GM18499 (cell line): ENCODE results near the gene SUGP1.
"Not testable (repeated sequence)": the region's sequence is repeated elsewhere in the genome, so short reads cannot be mapped to it uniquely, and the experiment has no call there.

Experiments
- ATAC-seq: cut with Tn5 transposase; IDR thresholded peaks from one replicate; pipeline ENCODE4 v1.9.1; 2021; ENCODE audit warnings: moderate number of reproducible peaks; ENCODE audit not compliant: insufficient read depth, unreplicated experiment

Gene SUGP1

DNA sequence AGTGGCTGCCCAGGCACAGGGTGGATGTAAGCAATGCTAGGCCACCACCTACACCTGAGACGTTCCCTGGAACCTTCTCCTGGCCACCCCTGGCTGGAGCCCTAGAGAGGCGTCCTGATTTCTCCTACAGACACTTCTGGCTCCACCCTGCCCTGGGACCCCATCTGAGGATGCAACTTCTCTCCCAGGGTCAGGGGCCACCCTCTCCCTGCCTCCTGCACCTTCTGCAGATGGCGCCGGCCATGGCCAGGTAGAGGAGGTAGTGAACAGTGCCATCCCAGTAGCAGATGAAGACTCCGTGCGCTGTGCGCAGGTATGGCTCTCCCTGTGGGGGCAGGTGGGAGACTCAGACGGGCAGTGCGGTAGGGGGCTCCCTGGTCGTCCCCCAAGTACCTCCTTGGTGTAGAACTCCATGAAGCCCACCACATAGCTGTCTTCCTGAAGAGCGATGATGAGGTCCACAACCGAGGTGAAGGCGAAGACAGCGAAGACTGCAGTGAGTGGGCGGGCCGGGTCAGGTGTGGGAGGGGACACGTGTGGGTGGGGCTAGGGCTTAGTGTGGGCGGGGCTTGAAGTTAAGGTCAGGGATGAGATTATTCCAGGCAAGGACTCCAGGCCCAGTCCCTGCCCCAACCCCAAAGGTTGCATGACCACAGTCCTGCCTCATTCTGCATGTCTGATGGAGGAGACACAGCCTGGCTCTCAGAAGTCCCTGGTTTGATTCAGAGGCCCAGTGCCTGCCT lies 50.2 kb downstream of the SUGP1 start:
- ATAC-seq = no peak

DNA sequence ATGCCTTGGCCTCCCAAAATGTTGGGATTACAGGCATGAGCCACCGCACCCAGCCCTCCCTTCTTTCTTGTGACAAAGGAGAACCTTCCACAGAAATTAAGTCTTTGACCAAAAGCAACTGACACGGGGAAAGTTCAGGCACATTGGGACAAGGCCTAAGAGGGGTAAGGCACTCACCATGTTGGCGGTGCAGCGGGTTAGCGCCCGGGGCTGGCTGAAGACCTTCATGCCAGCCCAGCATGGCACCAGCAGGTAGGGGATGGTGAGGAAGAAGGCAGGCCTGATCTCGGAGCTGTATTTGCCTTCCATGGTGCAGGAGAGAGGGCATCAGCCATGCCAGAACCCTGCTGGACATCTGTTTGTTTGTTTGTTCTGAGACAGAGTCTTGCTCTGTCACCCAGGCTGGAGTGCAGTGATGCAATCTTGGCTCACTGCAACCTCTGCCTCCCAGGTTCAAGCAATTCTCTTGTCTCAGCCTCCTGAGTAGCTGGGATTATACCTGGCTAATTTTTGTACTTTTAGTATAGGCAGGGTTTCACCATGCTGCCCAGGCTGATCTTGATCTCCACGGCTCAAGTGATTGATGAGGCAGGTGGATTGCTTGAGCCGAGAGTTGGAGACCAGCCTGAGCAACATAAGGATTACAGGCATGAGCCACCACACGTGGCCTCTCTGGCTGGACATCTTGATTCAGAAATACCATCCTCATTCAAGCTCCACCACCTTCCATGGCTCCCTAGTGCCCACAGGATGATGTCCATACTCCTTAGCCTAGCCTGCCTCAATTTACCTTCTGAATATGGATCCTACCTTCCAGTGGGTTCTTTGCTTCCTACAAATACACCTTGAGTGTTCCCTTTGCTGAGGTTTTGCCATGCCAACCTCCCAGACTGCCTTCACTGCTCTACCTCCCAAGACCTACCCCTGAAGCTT lies 51.6 kb downstream of the SUGP1 start:
- no peak for ATAC-seq

DNA sequence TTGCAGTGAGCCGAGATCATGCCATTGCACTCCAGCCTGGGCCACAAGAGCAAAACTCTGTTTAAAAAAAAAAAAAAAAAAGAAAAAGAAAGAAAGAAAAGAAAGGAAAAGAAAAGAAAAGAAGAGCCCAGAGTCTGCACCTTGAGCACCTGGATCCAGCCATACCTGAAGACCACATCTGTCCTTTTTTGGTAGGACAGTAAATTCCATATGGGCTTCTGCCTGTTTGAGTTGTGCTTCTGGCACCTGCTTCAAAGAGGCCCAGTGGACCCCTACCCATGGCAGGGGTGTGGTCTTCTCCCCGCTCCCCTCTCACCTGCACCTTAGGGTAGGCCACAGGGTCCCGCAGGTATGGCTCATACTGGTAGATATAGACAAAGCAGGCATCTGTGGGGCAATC lies 53.0 kb downstream of the SUGP1 start:
- ATAC-seq = no peak

DNA sequence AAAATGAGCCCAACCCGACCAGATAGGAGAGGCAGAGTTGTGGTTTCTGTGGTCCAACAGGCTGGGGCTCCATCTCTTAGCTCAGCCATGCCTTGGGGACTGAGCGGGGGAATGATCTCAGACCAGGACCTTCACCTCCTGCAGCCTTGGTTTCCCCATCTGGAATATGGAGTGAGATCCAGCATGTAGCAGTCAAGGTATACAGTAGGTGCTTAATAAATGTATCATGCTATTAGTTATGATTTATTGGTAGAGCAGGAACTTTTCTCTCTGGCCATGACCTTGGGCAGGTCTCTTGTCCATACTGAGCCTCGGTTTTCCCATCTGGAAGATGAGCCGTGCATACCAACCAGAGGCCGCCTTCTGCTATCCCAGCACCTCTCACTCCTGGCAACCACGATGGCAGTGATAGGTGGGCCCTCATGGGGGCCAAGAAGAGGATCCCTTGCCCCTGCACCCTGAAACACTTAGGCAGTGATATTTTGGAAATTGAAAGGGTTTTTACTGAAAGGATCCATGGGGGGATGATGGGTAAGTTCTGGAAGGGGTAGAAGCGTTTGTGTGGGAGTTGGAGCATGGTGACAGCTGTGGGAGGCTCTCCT lies 56.3 kb downstream of the SUGP1 start:
- ATAC-seq = no peak

DNA sequence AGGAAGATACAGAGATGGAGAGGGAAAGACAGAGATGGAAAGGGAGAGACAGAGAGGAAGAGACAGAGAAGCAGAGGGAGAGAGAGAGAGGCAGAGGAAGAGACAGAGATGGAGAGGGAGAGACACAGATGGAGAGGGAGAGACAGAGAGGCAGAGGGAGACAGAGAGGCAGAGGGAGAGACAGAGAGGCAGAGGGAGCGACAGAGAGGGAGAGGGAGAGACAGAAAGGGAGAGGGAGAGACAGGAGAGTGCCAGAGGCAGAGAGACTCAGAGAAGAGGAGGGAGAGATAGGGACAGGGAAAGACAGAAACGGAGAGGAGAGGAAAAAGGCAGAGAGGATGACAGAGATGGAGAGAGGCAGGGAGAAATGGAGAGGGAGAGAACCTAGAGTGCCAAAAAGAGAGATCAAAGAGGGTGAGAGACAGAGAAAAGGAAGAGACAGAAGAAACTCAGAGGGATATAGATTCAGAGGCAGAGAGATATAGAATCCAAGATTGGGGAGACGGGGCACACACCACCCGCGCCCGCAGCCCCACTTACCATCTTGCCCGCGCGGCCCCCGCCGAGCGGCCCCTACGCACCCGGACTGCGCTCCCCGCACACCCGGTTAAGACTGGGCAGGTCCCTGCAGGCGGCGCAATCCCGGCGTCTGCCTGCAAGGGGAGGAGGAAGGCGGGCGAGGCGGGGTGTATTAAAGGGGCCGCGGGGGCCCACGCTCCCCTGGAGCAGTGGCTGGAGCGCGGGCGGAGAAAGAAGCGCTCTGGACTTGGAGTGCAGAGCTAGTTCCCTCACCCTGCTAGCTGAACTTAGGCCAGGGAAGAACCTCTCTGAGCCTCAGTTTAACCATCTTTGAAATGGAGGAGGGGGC lies 57.9 kb downstream of the SUGP1 start:
- ATAC-seq = no peak

DNA sequence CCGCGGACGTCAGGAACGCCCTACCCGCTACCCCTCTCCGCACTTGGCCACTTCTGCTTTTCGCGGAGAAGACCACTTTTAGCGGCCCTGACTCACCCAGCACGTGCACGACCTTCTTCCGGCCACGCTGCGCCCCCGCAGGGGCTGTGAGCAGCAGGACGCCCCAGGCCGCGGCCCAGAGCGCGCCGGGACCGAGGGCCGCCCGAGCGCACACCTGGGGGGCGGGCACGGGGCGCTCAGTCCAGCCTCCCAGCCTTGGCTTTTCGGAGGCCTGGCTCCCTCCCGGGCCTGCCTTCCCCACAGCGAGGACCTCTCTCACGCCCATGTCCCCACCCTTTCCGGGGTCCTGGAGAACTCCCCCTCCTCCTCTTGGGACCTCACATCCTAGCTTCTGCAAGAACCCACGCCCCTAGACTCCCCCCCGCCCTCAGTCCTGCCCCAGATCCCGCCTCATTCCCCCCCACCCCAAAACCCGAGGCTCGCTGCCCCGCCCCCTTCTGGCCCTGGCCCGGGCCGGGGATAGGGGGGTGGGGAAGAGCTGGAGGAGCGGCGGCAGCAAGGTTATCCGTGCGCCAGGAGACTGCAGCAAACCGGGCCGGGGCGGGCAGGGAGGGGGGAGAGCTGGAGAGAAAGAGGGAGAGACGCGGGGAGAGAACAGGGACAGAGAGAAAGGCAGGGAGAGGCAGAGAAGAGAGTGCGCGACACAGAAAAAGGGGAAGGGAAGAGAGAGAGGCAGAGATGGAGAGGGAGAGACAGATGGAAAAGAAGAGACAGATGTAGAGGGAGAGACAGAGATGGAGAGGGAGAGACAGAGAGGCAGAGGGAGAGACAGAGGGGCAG lies 58.7 kb downstream of the SUGP1 start:
- no peak for ATAC-seq

DNA sequence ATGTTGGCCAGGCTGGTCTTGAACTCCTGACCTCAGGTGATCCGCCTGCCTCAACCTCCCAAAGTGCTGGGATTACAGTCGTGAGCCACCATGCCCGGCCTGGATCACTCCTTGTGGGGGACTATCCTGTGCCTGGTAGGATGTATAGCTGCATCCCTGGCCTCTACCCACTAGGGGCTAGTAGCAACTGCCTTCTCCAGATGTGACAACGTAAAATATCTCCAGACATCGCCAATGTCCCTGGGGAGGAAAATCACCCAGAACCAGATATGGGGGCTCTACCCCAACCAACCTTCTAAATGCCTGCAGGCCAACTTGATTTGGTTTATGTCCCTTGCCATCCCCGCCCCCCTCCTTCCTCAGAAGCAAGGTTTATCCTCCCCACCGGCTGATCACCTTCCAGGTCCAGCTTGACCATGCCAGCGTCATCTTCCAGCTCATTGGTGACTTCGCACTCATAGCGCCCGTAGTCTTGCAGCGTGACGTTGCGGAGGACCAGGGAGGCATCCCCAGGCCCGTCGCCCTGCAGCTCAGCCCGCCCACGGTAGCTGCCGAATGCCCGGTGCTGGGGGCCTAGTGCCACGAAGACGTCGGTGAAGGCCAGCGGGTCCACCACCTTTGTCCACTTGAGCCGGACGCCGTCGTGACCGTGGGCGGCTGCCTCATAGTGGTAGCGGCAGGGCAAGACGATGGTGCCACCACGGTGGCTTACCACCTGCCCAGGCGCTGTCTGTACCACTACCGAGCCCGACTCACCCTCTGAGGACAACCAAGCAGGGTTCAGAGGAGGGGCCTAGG lies 59.7 kb downstream of the SUGP1 start:
- ATAC-seq = no peak

DNA sequence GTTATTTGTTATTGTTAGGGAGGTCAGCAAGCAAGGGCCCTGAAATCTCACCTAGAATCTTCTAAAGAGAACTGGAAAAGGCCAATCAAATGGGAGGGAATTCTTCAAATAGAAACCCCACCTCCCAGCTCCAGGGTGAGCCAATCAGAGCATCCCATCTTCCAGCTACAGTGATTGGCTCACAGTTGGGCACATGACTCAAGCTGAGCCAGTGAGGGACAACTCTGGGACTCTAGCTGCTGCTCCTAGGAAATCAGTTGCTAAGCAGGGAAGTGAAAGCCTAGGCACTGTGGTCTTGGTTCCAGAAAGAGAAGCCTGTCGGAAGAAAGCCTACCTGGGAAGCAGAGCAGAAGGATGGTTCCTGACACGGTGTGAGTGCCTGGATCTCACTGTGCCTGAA lies 60.6 kb downstream of the SUGP1 start:
- no peak for ATAC-seq

DNA sequence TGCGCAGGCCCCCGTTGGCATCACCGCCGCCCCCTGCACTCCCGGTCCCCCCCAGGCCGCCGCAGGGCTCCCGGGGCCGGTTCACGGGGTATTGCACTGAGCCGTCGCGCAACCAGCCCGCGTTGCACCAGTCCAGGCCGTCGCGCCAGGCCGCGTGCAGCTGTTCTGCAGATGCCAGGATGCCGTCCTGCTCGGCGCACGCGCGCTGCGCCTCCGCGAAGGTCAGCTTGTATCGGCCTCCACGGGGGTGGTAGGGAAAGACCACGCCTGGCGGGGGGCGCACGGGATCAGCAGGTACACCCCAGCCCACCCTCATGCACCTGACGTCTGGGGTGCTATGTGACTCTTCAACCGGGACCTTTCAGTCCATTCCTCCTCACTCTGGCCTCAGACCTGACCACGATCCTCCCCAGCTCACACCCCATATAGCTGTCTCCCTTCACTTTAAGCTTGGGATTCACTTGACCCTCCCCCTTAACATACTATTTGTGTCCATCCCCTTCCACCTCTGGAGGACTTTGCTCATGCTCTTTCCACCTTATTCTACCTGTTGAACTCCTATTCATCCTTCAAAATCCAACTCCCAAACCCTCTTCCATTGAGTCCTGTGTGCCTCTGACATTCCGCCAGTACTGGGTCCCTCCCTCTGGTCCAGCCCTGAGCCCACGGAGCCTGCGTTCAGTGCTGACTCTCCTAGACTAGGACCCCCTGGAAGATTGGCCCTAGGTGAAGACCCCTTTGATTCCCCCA lies 61.5 kb downstream of the SUGP1 start:
- no peak for ATAC-seq

DNA sequence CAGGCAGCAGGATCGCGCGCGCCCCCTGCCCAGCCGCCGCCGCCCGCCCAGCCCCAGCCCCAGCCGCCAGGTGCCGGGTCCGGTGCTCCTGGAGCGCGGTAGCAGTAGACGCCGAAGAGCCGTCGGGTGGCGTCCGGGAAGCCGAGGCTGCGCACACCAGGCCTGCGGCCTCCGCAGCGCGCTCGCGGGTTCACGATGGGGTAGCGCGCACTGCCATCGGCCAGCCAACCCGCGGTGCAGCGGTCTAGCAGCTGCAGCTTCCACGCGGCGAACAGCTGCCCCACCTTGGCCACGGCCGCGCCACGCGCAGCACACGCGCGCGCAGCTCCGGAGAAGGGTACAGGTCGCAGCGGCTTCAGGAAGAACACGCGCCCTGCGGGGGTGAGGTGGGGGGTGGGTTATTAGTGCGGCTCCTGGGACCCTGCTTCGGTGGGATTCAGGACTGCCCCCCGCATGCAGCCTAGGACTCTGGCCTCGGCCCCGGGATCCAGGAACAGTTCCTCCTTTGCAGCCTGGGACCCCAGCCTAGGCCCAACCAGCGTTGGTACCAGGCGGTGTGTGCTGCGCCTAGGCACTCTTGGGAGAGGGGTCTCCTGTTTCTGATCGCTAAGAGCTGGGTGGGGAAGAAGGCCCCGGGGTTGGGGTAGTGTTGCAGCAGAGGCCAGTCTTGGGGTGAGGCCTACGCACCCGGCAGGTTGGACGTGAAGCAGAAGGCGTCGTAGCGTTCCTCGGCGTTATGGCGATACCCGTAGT lies 62.3 kb downstream of the SUGP1 start:
- no peak for ATAC-seq

DNA sequence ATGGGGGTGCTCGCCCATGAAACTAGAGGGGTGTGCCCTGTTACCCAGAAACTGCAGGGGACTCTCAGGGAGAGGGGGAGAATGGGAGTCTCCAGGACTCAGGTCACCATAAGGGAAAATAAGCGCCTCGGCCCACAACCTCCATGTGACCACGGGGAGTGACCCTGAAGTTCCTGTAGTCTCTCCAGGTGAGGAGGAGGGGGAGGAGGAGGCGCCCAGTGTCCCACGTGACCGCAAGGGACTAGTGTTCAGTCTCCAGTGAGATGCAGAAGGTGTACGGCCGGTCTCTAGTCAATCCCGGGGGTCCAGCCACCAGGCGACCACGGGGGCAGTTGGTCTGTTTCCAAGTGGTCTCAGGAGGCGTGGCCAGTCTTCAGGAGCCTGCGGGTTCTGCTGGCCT lies 63.2 kb downstream of the SUGP1 start:
- ATAC-seq = no peak

DNA sequence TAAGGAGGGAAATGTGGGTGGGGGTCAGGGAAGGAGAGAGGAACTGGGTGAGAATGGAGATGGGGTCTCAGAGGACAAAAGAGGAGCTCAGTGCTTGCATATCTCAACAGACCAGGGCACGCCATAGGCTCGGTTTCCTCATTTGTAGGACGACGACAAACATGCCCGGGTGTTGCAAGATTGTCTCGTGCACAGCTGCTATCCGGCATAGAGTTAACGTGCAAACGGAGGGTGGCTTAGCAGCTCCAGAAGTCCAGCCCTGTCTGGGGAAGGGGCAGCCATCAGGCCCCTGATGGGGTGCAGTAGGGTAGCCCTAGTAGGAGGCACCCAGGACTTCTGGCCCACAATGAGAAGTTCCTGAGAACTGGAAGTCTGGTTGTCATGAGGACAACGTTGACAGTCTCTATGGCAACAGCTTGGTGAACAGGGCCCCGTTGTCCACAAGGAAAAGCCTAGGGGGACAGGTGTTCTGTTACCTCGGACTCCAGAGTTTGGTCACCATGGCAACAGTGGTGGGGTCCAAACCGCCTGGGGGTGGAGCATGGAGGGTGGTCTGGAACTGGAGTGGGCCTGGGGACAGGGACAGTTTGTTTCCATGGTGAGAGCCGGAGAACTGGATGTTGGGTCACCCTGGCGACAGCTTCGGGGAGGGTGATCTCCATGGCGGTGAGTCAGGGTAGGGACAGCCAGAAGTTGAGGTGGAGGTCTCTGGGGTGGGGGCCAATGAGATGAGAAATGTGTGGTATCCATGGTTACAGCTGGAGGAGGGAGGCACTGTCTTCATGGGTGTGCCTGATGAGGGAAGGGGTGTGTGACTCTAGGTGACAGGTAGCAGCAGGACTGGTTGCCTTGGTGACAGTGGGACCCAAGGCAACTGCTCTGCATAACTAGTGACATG lies 64.0 kb downstream of the SUGP1 start:
- no peak for ATAC-seq

DNA sequence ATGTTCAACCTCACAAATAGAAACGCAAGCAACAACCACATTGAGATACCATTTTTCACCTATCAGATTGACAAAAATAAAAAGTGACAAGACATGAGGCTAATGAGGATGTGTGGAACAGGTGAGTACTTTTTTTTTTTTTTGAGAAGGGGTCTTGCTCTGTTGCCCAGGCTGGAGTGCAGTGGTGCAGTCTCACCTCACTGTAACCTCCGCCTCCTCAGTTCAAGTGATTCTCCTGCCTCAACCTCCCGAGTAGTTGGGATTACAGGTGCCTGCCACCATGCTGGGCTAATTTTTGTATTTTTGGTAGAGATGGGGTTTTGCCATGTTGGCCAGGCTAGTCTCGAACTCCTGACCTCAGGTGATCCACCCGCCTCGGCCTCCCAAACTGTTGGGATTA lies 66.9 kb downstream of the SUGP1 start:
- not testable (repeated sequence) for ATAC-seq

DNA sequence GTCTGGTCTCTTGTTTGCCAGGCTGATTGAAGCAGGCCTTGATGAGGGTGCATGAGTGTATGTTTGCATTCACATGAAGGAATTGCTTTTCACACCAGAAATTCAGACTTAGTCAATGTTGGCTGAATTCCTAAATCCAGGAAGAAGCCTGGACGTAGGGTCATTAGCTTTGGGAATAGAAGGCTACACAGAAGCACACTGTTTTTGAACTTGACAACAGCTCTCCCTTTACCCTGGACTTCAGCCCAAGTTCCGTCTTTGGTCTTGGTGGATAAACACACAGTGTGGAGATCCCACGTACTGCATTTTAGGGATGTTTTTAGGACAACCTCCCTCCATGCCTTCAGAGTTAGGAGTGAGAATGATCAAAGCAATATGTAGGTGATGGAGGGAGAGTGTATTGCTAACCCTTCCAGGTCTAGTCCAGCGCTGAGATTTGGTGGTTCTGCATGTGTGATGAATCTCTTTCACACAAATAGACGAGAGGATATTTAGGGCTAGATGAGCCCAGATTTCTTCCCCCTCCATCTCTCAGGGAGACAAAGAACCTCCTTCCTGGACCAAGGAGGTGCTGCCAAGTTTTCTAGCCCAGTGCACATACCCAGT lies 70.0 kb downstream of the SUGP1 start:
- no peak for ATAC-seq

DNA sequence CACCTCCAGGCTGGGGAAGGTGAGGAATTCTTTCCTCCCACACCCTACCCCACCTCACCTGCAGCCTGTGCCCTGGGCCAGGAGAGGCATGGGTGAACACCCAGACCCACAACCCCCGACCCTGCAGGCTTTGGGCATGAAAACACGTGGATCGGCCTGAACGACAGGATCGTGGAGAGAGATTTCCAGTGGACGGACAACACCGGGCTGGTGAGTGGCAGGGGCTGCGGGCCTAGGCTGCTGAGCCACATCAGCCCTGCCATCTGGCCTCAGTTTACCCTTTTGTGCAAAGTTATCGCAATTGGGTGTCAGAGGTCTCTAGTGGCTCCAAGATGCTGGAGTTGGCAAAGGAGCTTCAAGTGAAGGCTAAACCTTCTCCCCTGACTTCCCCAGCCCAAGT lies 79.8 kb downstream of the SUGP1 start:
- no peak for ATAC-seq

DNA sequence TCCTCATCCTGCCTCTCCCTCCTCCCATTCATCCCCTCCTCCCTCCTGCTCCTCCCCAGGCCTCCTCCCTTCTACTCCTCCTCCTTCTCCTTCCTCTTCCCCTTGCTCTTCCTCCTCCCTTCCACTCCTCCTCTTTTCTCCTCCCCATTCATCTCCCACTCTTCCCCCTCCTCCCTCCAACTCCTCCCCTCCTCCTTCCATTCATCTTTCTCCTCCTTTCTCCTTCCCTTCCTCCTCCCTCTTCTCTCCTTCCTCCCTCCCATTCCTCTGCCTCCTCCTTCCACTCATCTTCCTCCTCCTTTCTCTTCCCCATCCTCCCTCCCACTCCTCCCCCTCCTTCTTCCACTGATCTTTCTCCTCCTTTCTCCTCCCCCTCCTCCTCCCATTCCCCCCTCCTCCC lies 80.6 kb downstream of the SUGP1 start:
- no peak for ATAC-seq
